Mucosa of gallbladder (tissue), 1 donor: ENCODE measurements around the gene AMIGO2. TPM values are rescaled to one million over a fixed set of nuclear protein-coding genes. Genes with fewer than 3 reads are reported as not detected.

Experiments
- DNase-seq: peaks from one replicate; pipeline ENCODE4 v3.0.0-alpha.2; 2020; ENCODE audit warnings: low spot score
- total RNA-seq: library from RNA; stranded (reverse); gene quantifications from one replicate; pipeline ENCODE4 v1.2.1, GENCODE V29; 2021
- donor health status: DM: no; HTN: no; CAD: no.

Gene AMIGO2
- total RNA-seq, 1 donor from 2014 or later = 32.7 TPM

GRCh38 chr12:47033789-47034555 lies 45.8 kb downstream of the AMIGO2 start:
- DNase-seq = no peak

- DNase-seq = peak; percentile 17
These were observed 46.7 kb downstream of the AMIGO2 start for GRCh38 chr12:47033081-47033480.

- peak; percentile 18 for DNase-seq
These were observed 47.1 kb downstream of the AMIGO2 start for GRCh38 chr12:47032644-47033043.

GRCh38 chr12:47029903-47030302 lies 49.9 kb downstream of the AMIGO2 start:
- no peak for DNase-seq

- no peak for DNase-seq
These were observed 50.6 kb downstream of the AMIGO2 start for GRCh38 chr12:47028981-47029708.

GRCh38 chr12:47028186-47028585 lies 51.6 kb downstream of the AMIGO2 start:
- no peak for DNase-seq

Other genes with a start within 250 kb of the AMIGO2 start
- 9.5 TPM for gene PCED1B, start 338 bp downstream of the AMIGO2 start, total RNA-seq